GM21515 (cell line): Measurements from ENCODE around the gene BDKRB2.

ENCODE experiments used
- ATAC-seq: cut with Tn5 transposase; IDR thresholded peaks from one replicate; pipeline ENCODE4 v1.9.1; 2021; ENCODE audit not compliant: unreplicated experiment

The BDKRB2 gene

DNA sequence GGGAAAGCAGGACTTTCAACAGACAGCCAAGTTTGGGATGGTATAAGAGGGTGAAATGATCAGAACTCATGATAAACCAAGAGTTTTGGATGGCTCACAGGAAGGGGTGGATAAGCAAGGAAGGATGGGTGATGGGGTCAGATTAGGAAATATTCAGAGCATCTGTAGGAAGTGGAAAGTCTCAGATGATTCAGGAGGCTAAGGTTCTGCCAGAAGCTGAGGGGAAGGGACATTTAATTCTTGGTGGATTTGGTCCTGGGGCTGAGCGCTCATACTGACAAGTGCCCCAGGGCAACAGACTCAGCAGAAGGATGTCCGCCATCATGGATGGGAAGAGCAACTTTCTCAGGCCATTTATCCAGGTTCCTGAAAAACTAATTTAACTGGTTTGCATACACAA, 28.4 kb upstream of the BDKRB2 start:
- ATAC-seq: no peak

DNA sequence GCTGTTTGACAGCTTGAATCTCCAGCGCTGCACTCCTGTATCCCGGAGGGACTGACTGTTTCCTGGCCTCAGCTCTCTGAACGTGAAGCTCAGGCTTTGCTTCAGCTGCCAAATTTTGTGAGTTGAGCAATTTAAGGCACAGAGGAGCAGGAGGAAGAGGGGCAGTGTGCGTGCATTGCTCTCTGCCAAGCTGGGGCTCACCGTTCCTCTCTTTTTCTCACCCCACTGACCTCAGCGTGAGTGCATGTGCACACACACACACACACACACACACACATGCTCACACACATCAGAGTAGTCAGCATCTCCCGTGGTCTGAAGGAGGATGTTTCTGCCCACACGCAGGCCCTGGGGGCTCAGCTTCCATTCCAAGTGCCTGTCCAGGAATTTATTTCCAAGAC, 27.8 kb upstream of the BDKRB2 start:
- no peak for ATAC-seq

DNA sequence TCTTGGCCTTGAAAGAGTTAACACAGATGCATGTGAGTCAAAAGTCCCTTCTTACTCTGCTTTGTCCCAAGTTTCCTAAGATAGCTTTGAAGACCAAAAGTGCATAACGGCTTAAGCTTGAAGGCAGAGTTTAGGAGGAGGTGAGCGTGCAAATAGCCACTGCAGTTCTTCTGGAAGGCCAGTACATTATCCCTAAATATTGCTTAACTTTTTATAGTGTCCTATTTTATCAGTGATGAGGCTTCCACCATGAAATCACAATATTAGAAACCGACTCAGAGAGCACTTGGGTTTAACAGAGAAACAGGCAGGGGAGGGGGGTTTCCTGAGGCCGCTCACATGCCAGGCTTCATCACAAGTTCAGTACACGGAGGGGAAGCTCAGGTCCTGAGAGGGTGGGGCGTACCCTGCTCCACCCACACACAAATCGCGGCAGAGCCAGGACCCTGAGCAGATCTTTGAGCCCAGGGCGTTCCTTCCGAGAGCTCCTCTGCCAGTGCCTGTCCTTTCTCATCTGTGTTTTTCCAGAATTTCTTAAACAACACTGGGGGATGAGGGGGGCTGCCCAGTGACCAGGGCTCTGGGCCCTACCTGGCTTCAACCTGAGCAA, 26.8 kb upstream of the BDKRB2 start:
- no peak for ATAC-seq

DNA sequence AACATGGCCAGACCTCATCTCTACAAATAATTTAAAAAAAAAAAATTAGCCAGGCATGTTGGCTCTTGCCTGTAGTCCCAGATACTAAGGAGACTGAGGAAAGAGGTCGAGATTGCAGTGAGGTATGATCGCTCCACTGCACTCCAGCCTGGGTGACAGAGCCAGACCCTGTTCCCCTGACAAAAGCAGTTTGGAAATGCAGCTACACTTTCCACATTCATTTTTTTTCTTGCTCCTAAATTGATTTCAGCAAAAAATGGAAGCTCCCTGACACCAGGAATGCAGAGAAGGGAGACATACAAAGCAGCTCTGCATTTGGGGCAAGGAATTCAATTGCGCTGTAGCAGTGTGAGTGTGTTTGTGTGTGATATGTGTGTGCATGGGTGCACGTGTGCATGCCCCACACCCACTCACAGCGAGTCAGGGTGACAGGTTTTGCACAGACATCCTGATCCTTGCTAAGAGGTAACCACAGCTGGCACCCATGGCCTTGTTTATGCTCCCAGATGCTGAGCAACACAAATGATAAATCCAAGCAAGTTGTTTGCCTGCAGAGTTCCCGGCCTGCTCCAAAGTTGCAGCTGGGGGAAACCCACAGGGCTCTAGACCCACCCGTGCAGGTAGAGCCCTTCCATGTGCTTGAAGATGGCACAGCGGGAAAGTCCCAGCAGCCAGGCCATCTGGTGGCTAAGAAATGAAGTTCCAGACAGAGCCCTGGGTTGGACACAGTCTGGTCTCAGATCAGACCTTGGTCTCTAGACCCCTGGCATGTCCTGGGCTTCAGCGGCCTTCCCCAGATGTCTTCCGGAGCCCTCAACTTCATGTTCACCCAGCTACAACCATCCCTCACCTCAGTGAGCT, 25.9 kb upstream of the BDKRB2 start:
- ATAC-seq: no peak

DNA sequence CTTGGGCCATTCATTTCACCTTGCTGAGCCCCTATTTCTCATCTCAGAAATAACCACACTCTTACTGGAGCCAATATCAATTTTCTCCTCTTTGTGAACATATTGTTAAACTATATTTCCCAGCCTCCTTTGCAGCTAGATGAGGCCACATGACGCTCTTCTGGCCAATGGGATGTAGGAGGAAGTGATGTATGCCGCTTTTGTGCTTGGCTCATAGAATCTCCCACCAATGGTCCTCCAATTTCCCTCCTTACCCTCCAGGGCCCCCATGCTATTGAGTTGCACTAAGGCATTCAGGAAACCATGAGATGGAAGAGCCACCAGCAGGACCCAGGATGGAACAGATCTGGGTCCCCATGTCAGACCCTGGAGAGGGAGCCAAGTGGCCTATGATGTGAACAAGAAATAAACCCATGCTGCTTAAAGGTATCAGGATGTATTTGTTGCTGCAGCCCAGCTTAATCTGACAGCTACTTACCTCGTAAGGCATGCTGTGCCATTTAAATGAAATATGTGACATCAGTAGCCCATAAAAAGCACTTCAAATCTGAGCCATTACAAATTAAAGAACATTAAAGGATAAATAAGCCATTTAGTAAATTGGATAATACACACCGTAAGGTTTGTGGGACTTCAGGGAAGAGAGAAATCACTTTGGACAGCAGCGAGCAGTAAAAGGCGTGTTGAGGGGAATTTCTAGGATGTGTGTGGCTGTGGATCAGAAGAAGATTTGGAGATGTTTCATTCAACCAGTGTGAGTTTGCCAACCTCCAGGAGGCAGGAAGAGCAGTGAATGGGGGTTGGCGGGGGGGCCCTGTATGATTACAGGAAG, 24.4 kb upstream of the BDKRB2 start:
- ATAC-seq: no peak

DNA sequence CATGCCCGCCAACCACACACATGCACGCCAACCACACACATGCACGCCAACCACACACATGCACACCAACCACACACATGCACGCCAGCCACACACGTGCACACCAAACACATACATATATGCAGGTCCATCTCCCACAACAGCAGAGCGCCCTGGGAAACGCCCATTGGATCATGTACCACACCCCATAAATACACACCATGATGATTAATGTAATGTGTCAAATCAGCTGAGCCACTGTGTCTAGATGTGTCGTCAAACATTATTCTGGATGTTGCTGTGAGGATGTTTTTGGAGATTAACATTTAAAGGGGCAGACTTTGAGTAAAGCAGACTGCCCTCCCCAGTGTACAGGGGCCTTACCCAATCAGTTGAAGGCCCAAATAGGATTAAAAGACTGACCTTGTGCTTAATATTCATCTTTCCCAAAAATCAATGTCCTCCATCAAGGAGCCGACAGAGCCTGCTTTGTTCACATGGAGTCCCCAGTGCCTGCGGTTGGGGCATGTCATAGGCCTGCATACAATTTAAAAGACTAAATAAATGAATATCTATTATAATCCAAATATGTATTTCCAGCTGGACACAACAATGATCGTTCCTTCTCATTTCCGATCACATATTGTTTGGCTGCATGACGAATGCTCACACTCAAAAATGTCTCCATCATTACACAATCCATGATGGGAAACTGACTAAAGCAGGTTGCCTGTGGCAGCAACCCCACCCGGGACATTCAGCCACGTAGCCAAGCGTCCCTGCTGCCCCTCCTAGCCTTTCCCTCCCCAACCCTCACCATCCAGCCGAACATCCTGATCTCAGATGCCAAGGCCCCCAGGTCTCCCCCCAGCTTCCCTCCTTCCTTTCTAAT, 23.2 kb upstream of the BDKRB2 start:
- no peak for ATAC-seq

DNA sequence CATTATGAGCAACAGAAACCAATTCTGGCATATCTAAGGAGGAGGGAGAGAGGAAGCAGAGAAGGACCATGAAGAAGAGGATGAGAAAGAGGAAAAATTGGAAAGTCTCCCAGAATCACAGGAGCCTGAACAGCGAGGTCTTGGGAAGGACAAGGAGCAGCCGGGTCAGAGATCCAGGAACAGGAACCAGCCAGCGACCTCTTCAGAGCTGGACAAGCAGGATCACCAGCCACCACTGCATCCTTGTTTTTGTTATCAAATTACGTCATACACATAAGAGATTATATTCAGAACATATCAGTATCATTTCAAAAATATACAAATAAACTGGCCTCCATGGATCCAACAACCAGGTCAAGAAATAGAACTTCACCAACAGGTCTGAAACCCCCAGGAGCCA, 22.1 kb upstream of the BDKRB2 start:
- no peak for ATAC-seq

DNA sequence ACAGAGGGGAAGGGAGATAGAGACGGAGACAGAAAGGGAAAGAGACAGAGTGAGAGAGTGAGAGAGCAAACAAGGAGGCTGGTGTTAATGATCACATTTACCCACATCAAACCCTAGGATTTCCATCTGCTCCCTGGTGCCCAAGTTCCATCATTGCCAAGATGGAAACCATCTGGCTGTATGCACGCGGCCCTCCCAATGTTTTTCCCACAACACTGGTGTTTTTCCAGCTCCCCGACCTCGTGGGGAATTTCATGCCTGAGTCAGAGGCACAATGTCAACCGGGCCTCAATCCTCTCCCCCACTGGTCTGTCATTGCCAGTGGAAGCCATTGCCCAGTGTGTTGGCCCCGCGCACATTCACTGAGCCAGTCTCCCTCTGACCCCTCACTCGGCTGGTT, 19.9 kb upstream of the BDKRB2 start:
- no peak for ATAC-seq

DNA sequence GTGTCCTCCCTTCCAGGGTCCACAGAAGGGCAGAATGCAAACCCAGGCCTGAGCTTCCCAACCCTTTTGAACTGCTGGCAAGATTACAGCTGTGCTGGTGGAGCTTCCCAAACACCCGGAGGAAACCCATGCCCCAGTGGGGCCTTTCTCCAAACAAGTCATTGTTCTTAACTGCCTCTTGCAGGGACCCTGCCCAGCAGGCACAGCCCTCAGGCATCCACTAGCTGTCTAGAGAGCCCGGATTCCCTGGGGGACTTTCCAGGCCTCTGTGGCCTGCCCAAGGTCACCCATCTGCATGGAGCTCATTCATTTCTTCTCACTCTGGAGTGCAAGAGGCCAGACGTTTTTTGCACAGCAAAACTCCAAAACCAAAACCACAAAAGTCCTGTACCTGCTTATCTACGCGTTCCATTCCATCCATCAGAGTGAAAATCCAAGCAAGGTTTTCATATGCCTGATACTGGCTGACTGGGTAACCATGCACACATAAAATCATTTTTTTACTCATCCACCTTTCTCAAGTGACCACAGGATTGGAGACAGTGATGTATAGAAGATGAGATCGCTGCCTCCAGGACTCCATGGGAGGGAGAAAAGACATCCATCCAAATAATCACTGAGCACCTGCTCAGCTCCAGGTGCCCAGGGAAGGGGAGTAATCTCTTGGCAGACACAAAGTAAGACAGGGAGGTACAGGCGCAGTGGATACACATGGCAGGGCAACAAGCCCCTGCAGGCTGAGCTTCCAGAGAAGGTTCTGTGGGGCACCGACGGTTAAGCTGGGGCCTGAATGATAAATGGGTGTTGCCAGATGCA, 17.2 kb upstream of the BDKRB2 start:
- ATAC-seq: no peak

DNA sequence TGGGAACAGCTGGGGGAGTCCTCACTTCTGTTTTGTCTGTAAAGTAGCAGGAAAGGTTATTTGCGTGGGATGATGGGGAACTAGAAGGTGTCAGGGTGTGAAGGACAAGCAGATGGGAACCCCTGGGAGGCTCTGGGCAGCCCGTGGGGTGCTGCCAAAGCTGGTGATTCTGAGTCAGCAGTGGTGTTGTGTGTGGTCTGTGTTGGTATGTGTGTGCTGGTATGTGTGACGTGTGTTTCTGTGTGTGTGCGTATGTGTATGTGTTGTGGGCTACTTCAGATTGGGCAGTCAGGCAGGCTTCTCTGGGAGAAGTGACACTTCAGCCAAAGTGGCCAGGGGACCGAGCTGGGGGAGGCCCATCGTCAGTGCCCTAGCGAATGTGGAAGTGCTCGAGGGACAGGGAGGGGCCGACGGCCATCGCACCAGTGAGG, 15.3 kb upstream of the BDKRB2 start:
- ATAC-seq: no peak

DNA sequence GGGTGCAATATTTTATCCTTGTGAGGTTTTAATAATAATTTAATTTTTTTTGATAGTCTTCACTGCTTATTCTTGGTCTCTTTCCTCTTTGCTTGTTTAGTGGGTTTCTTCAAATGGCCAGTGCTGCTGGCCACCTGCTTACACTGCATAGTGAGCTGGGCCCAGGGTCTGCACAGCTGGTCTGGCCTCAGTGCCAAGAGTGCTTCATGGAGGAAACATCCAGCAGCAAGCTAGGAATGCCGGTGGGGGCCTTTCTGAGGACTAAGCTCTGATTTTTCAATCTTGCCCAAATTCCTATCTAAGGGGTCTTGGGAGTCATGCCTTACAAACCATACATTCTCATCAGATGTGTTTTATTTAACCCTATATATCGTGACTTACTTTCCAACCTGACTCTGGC, 13.3 kb upstream of the BDKRB2 start:
- no peak for ATAC-seq

DNA sequence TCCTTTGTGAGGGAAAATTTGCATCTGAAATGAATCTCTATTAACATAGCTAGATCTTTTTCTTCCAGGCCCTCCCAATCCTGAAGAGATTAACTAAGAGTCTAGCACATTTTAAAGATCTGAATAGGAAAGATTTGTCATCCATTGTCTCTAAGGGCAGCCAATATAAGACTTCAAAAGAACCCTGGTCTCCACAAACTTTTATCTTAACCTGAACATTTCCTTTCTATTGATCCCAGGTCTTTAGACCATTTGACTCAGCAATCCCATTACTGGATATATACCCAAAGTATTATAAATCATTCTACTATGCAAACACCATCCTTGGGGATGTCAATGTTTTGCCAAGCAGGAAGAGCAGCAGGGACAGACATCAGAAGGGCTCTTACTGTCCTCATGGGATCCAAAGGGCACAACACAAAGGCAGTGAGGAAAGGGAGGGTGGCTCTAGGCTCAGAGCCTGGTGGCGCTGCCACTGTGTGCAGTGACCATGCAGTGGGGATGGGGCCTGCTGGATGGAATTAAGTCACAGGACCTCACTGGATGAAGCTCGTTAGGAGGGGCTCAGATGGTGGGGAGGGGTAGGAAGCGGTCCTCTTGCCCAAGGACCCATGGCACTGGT, 12.7 kb upstream of the BDKRB2 start:
- no peak for ATAC-seq

DNA sequence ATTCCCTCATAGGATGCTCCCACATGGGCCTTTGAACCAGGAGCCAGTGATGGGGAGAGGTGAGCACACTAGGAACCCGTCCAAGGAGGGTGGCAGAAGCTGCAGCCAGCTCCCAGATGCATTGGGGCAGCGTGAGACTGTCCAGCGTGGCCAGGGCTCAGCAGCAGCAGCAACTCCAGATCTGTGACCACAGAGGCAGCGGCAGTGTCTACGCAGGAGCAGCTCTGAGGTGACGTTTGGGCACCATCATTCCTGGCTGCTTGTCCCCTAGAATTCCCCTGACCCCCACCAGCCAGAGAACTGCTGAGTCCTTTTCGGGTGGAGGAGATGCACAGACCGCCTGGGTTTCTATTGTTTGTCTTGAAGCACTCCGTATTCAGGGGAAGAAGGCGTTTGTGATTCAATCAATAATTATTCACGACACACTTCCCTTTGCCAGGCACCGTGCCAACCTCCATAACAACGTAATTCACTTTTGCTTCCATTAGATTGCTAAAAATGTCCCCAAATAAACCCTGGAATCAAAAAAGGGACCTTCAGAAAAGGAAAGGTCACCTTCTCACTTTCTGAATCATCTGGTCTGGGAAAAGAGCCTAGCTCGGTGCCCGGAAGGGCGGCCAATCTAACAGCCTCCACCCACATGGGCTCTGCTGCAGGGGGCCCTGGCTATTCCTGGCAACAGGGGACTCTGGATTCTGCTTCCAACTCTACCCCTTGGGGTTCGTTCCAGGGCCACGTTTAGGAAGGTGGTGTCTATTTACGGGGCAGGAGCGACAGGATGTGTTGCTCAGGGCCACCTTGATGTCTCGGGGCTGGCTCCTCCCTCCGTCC, 11.4 kb upstream of the BDKRB2 start:
- no peak for ATAC-seq

DNA sequence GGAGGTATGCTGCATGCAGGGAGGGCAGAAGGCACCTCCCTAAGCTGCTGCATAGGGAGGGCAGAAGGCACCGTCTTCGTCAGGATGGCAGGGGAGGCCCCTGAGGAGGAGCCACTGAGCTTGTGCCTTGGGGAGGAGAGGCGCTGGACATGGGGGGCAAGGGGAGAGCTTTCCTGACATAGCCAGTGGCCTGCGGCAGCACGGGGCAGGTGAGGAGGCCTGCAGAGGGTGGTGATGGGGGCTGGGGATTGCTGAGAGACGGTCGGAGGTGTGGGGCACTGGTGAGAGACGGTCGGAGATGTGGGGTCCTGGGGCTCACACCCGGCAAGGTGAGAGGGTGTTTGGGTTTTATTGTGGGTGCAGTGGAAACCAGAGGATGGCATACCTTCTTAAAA, 10.4 kb upstream of the BDKRB2 start:
- no peak for ATAC-seq

DNA sequence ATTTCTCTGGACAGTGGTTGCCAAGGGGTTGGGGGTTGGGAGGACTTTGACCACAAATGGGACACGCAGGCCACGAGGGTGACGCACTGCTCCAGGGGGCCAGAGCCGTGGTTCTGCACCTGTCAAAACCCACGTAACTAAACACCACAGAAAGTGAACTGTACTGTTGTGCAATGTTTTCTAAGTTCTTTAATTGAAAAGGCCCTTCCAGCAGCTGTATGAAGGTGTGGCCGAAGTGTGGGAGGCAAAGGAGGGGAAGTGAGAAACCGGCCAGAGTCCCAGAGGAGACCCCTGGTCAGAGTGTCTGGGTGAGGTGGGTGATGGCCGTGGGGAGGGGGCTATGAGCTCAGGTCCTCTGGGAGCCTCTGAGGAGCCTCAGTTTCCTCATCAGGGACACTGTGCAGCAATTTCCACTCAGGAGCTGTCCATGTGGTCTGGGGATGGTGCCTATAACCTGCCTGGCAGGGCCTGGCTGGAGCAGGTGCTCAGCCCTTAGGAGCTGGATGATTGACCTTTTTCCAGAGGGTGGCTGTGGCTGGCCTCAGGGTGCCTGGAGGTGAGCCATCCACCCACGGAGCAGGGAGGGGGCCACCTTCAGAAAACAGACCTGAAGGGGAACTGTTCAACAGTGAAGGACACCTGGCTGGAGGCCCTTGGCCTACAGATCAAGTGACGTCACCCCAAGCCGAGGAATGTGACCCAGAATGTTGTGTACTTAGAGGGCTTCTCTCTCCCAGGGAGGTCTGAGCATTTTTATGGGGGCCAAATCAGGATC, 9.8 kb upstream of the BDKRB2 start:
- ATAC-seq: no peak

DNA sequence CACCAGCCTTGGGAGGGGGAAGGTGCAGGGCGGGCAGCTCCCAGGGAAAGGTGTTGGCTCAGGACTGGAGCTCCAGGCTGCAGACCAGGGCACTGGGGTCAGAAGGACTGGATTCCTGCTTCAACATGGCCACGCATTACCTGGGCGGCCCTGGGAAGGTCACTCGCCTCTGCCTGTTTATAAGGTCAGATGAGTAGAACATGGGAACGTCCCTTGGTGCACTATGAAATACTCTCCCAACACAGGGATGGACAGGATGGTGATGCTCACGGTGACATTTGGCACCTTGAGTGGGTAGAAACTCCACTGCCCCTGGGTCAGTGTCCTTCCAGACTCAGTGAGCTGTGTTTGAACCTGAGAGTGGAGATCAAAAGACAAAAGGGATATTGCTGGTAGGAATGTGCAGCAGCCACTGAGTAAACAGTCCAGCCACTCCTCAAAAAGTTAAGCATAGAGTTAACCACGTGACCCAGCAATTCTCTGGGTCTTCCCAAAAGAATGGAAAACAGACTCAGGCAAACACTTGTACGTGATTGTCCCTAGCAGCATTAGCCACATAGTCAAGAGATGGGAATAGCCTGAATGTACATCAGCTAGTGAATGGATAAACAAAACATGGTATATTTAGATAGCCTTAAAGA, 9.1 kb upstream of the BDKRB2 start:
- no peak for ATAC-seq

DNA sequence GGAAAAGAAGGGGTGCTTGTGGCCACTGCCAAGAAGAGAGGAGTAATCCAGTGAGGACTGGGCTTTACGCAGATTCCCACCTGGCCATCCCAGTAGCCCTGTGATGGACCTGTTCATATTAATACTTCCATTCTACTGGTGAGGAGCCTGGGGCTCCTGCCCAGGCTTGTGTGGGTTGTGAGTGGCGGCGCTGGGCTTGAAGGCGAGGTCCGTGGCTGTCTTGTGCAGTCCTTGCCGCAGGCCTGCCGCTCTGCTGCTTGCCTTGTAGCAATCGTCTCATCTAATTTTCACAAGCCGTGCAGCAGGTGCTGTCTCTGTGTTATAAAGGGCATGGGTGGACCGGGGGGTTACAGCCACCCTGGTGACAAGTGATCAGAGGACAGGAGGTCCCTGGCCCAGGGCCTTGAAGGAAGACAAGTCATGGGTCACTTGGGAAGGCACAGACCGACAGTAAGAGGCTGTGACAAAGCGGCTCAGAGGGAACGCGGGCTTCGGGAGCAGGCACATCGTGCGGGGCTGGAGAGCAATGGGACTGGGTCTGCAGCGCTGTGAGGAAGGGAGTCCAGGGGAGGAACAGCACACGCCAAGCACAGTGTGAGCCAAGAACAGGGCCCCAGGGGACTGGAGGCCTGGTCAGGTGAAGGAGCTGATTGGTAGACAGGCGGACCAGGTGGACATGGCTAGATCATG, 7.3 kb upstream of the BDKRB2 start:
- ATAC-seq: no peak
